Activated CD8-positive, alpha-beta memory T cell treated with anti-CD3 and anti-CD28 coated beads for 24 hours (primary cell): ENCODE data around the gene SNTG2.

Source experiments
- DNase-seq: peaks from one replicate; pipeline ENCODE4 v3.0.0-alpha.2; 2020

Gene SNTG2

GRCh38 chr2:1010415-1010930 is 59.8 kb downstream of the SNTG2 start:
- DNase-seq: no peak

GRCh38 chr2:1011006-1011405 is 60.4 kb downstream of the SNTG2 start:
- DNase-seq: no peak

- DNase-seq: no peak
Measured at GRCh38 chr2:1011985-1012384, 61.3 kb downstream of the SNTG2 start.

GRCh38 chr2:1014802-1015201 is 64.2 kb downstream of the SNTG2 start:
- no peak for DNase-seq

- no peak for DNase-seq
Measured at GRCh38 chr2:1016500-1016899, 65.9 kb downstream of the SNTG2 start.

GRCh38 chr2:1017827-1018226 is 67.2 kb downstream of the SNTG2 start:
- DNase-seq: no peak

- no peak for DNase-seq
Measured at GRCh38 chr2:1020206-1020605, 69.6 kb downstream of the SNTG2 start.

GRCh38 chr2:1022178-1022577 is 71.5 kb downstream of the SNTG2 start:
- DNase-seq: no peak

- DNase-seq: no peak
Measured at GRCh38 chr2:1024981-1025380, 74.3 kb downstream of the SNTG2 start.

- DNase-seq: no peak
Measured at GRCh38 chr2:1026141-1026540, 75.5 kb downstream of the SNTG2 start.

GRCh38 chr2:1028831-1029230 is 78.2 kb downstream of the SNTG2 start:
- no peak for DNase-seq

GRCh38 chr2:1032030-1032429 is 81.4 kb downstream of the SNTG2 start:
- DNase-seq: no peak

GRCh38 chr2:1033069-1033468 is 82.4 kb downstream of the SNTG2 start:
- no peak for DNase-seq

- no peak for DNase-seq
Measured at GRCh38 chr2:1037066-1037465, 86.4 kb downstream of the SNTG2 start.

- DNase-seq: no peak
Measured at GRCh38 chr2:1039549-1039948, 88.9 kb downstream of the SNTG2 start.

- no peak for DNase-seq
Measured at GRCh38 chr2:1041012-1041805, 90.6 kb downstream of the SNTG2 start.

- no peak for DNase-seq
Measured at GRCh38 chr2:1045109-1045508, 94.5 kb downstream of the SNTG2 start.

GRCh38 chr2:1046067-1046466 is 95.4 kb downstream of the SNTG2 start:
- no peak for DNase-seq

GRCh38 chr2:1047485-1047884 is 96.8 kb downstream of the SNTG2 start:
- DNase-seq: no peak

- no peak for DNase-seq
Measured at GRCh38 chr2:1049691-1050090, 99.0 kb downstream of the SNTG2 start.

- DNase-seq: no peak
Measured at GRCh38 chr2:1051075-1051474, 100.4 kb downstream of the SNTG2 start.

GRCh38 chr2:1052771-1053191 is 102.1 kb downstream of the SNTG2 start:
- no peak for DNase-seq

- DNase-seq: no peak
Measured at GRCh38 chr2:1053786-1054185, 103.1 kb downstream of the SNTG2 start.

GRCh38 chr2:1054399-1054798 is 103.8 kb downstream of the SNTG2 start:
- DNase-seq: no peak

GRCh38 chr2:1055014-1055595 is 104.5 kb downstream of the SNTG2 start:
- no peak for DNase-seq
